OCI-LY1 (cell line): Measurements from ENCODE around the gene PCGF3.

Experiments
- EZH2 ChIP-seq: fragments of 200-600 bp; sonication (generic), shearing (Covaris generic); IDR thresholded peaks from 2 replicates; pipeline ENCODE4 v1.8.0; 2017; ENCODE audit warnings: borderline replicate concordance, mixed run types, mild to moderate bottlenecking, antibody characterized with exemption, low read length, moderate library complexity, mixed read lengths
- TF ChIP-seq, protein P1 (sequence below): fragments of 200-600 bp; sonication (generic), shearing (Covaris generic); IDR thresholded peaks from 2 replicates; pipeline ENCODE4 v1.5.1; 2017; ENCODE audit warnings: mild to moderate bottlenecking, antibody characterized with exemption, low read length, moderate library complexity, mixed read lengths

DNA sequence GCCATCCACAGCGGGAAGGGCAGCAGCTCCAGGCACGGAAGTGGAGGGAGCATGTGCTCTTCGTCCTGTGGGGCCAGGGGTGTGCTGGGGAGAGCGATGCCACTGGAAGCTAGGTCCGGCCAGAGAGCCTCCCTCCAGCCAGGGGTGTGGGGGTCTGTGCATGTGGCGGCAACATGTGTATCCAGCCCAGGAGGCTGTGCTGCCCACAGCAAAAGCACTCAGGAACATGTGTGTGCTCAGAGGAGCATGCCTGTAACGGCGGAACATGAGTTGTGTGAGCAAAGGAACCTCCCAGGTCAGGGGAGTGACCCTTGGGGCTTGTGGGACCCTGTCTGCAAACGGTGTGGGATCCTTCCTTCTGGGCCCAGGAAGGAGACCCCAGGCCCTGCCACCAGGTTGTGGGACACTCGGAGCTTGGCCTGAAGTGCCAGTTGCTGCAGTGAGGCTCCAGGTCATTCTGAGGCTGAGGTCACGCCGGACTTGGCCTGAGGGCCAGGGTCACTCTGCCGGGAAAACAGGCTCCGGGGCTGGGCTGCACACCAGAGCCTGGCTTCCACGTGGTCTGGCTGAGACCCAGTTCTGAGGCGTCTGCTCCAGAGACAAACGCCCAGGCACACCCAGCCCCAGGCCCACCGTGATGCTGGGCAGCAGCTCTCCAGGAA lies 83.1 kb downstream of the PCGF3 start:
- TF ChIP-seq, protein P1, sequence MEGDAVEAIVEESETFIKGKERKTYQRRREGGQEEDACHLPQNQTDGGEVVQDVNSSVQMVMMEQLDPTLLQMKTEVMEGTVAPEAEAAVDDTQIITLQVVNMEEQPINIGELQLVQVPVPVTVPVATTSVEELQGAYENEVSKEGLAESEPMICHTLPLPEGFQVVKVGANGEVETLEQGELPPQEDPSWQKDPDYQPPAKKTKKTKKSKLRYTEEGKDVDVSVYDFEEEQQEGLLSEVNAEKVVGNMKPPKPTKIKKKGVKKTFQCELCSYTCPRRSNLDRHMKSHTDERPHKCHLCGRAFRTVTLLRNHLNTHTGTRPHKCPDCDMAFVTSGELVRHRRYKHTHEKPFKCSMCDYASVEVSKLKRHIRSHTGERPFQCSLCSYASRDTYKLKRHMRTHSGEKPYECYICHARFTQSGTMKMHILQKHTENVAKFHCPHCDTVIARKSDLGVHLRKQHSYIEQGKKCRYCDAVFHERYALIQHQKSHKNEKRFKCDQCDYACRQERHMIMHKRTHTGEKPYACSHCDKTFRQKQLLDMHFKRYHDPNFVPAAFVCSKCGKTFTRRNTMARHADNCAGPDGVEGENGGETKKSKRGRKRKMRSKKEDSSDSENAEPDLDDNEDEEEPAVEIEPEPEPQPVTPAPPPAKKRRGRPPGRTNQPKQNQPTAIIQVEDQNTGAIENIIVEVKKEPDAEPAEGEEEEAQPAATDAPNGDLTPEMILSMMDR = no peak
- TF ChIP-seq EZH2 = no peak
